DND-41 (cell line): ENCODE data around the gene KCNH1.

ENCODE experiments used
- EZH2 ChIP-seq: IDR thresholded peaks from 3 replicates; pipeline ENCODE4 v1.6.1; 2012; ENCODE audit warnings: borderline replicate concordance, low read depth, mild to moderate bottlenecking, moderate library complexity, low read length, inconsistent platforms; ENCODE audit not compliant: severe bottlenecking
- TF ChIP-seq, protein P1 (sequence below): IDR thresholded peaks from 2 replicates; pipeline ENCODE4 v1.5.1; 2012; ENCODE audit warnings: borderline replicate concordance, low read length, moderate library complexity, mild to moderate bottlenecking; ENCODE audit not compliant: poor library complexity, severe bottlenecking; ENCODE audit errors: extremely low read depth

DNA sequence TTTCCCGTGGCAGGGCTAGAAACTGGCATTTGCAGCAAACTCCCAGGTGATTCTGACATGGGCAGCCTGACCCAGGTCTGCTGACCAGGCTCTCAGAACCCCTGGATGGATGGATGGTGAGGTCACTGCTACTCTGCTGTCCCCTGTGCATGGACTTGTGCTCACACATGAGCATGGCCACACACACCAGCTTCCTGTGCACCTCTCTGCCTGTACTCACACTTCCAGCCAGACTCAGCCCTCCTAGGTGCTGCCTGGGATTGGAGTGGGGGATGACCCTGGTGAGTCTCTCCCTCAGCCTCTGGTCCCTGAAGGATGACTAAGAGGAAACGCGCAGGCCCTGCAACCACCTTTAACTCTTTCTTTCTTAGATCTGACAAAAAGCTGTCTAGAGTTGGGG lies 444.1 kb downstream of the KCNH1 start:
- no peak for TF ChIP-seq EZH2
- TF ChIP-seq, protein P1, sequence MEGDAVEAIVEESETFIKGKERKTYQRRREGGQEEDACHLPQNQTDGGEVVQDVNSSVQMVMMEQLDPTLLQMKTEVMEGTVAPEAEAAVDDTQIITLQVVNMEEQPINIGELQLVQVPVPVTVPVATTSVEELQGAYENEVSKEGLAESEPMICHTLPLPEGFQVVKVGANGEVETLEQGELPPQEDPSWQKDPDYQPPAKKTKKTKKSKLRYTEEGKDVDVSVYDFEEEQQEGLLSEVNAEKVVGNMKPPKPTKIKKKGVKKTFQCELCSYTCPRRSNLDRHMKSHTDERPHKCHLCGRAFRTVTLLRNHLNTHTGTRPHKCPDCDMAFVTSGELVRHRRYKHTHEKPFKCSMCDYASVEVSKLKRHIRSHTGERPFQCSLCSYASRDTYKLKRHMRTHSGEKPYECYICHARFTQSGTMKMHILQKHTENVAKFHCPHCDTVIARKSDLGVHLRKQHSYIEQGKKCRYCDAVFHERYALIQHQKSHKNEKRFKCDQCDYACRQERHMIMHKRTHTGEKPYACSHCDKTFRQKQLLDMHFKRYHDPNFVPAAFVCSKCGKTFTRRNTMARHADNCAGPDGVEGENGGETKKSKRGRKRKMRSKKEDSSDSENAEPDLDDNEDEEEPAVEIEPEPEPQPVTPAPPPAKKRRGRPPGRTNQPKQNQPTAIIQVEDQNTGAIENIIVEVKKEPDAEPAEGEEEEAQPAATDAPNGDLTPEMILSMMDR, result no peak
